GM19468 (cell line): Measurements from ENCODE around the gene FAM24B.
"Not testable (repeated sequence)": the region's sequence is repeated elsewhere in the genome, so short reads cannot be mapped to it uniquely, and the experiment has no call there.

Experiments used
- ATAC-seq: cut with Tn5 transposase; IDR thresholded peaks from one replicate; pipeline ENCODE4 v1.9.1; 2021; ENCODE audit warnings: mild to moderate bottlenecking, moderate library complexity, moderate number of reproducible peaks; ENCODE audit not compliant: unreplicated experiment; ENCODE audit errors: extremely low read depth

Gene FAM24B

GRCh38 chr10:122879339-122880273, at the start of gene FAM24B:
Gene FAM24B (minus strand): TSS chr10:122879581. CDS start chr10:122850515, 29,066 bp downstream.
- ATAC-seq, result peak; percentile 72

GRCh38 chr10:122915700-122916099, 36.3 kb upstream of the FAM24B start:
- ATAC-seq, result no peak

- ATAC-seq, result no peak
Observed at GRCh38 chr10:122911889-122912484, 32.6 kb upstream of the FAM24B start.

GRCh38 chr10:122910310-122910709, 30.9 kb upstream of the FAM24B start, which contains the start of gene FAM24A:
Gene FAM24A (plus strand): TSS chr10:122910610. CDS start chr10:122911635, 1,025 bp downstream.
- no peak for ATAC-seq

- ATAC-seq, result not testable (repeated sequence)
Observed at GRCh38 chr10:122903861-122904260, 24.5 kb upstream of the FAM24B start.

GRCh38 chr10:122894261-122894944, 15.0 kb upstream of the FAM24B start:
- no peak for ATAC-seq

GRCh38 chr10:122884166-122884565, 4.8 kb upstream of the FAM24B start:
- no peak for ATAC-seq

GRCh38 chr10:122882766-122883165, 3.4 kb upstream of the FAM24B start:
- ATAC-seq, result no peak

- no peak for ATAC-seq
Observed at GRCh38 chr10:122878799-122879338, 512 bp downstream of the FAM24B start.

GRCh38 chr10:122877264-122877663, 2.1 kb downstream of the FAM24B start:
- ATAC-seq, result no peak

GRCh38 chr10:122876467-122876855, 2.9 kb downstream of the FAM24B start:
- no peak for ATAC-seq

GRCh38 chr10:122875843-122876466, 3.4 kb downstream of the FAM24B start:
- ATAC-seq, result no peak

GRCh38 chr10:122871947-122872346, 7.4 kb downstream of the FAM24B start:
- ATAC-seq, result not testable (repeated sequence)

GRCh38 chr10:122868768-122869167, 10.6 kb downstream of the FAM24B start:
- not testable (repeated sequence) for ATAC-seq

GRCh38 chr10:122866757-122867482, 12.5 kb downstream of the FAM24B start:
- not testable (repeated sequence) for ATAC-seq

- ATAC-seq, result no peak
Observed at GRCh38 chr10:122864901-122865300, 14.5 kb downstream of the FAM24B start.

GRCh38 chr10:122864194-122864592, 15.2 kb downstream of the FAM24B start:
- no peak for ATAC-seq

GRCh38 chr10:122863216-122864193, 15.9 kb downstream of the FAM24B start:
- ATAC-seq, result no peak
